Stimulated activated CD8-positive, alpha-beta memory T cell treated with anti-CD3 and anti-CD28 coated beads, Interleukin-12 subunit alpha, Interleukin-12 subunit beta, amount 100 ng/mL, for 24 hours (primary cell): ENCODE data around the gene ZNF580.

Experiments
- DNase-seq: peaks from one replicate; pipeline ENCODE4 v3.0.0-alpha.2; 2020; ENCODE audit errors: extremely low read depth

Gene ZNF580

GRCh38 chr19:55623130-55623529 lies 17.7 kb upstream of the ZNF580 start:
- DNase-seq: no peak

- no peak for DNase-seq
Measured at GRCh38 chr19:55623561-55623960, 17.2 kb upstream of the ZNF580 start.

- DNase-seq: peak; percentile 86
Measured at GRCh38 chr19:55624109-55625003, 16.4 kb upstream of the ZNF580 start, which contains the start of gene ZNF784. ZNF784 (minus strand) TSS chr19:55624566; CDS start chr19:55624561, 5 bp downstream.

- no peak for DNase-seq
Measured at GRCh38 chr19:55625004-55625326, 15.8 kb upstream of the ZNF580 start.

- no peak for DNase-seq
Measured at GRCh38 chr19:55626350-55626749, 14.5 kb upstream of the ZNF580 start.

- peak; percentile 74 for DNase-seq
Measured at GRCh38 chr19:55632463-55632834, 8.4 kb upstream of the ZNF580 start.

- DNase-seq: no peak
Measured at GRCh38 chr19:55633861-55634260, 6.9 kb upstream of the ZNF580 start.

GRCh38 chr19:55635334-55635717 lies 5.5 kb upstream of the ZNF580 start:
- no peak for DNase-seq

- no peak for DNase-seq
Measured at GRCh38 chr19:55635856-55636440, 4.9 kb upstream of the ZNF580 start.

GRCh38 chr19:55636723-55637122 lies 4.1 kb upstream of the ZNF580 start:
- no peak for DNase-seq

GRCh38 chr19:55637534-55637933 lies 3.3 kb upstream of the ZNF580 start:
- DNase-seq: no peak

GRCh38 chr19:55638864-55639359 lies 1.9 kb upstream of the ZNF580 start:
- no peak for DNase-seq

- no peak for DNase-seq
Measured at GRCh38 chr19:55640043-55640576, 692 bp upstream of the ZNF580 start.

- DNase-seq: no peak
Measured at GRCh38 chr19:55641426-55642152, 787 bp downstream of the ZNF580 start.

GRCh38 chr19:55642153-55643002 lies 1.6 kb downstream of the ZNF580 start:
- no peak for DNase-seq

GRCh38 chr19:55643003-55643886 lies 2.4 kb downstream of the ZNF580 start, which contains the start of gene ZNF581:
ZNF581 (plus strand) TSS chr19:55643649; CDS start chr19:55644572, 923 bp downstream.
- DNase-seq: peak; percentile 63

GRCh38 chr19:55643887-55644176 lies 3.0 kb downstream of the ZNF580 start:
- DNase-seq: no peak

GRCh38 chr19:55644191-55644833 lies 3.5 kb downstream of the ZNF580 start:
- DNase-seq: no peak

- no peak for DNase-seq
Measured at GRCh38 chr19:55644842-55645511, 4.2 kb downstream of the ZNF580 start.
